Peyer's patch (tissue), 4 donors: ENCODE measurements around the gene TMEM108.

Experiments
- POLR2A ChIP-seq, 2 donors: fragments of 450-650 bp; IDR thresholded peaks; one replicate each; pipeline ENCODE4 v1.5.1; 2017; ENCODE audit warnings: antibody characterized with exemption in 2 of 2, mild to moderate bottlenecking in 2 of 2, moderate library complexity in 2 of 2
- TF ChIP-seq, protein P1 (sequence below), 6 experiments: fragments of 450-650 bp in 4 of 6; fragments of 200-600 bp in 2 of 6; sonication (generic) in 1 of 6; IDR thresholded peaks; one replicate each; pipeline ENCODE4 v1.5.1; 2017 to 2019; ENCODE audit warnings: antibody characterized with exemption in 6 of 6, mild to moderate bottlenecking in 3 of 6, moderate library complexity in 1 of 6

DNA sequence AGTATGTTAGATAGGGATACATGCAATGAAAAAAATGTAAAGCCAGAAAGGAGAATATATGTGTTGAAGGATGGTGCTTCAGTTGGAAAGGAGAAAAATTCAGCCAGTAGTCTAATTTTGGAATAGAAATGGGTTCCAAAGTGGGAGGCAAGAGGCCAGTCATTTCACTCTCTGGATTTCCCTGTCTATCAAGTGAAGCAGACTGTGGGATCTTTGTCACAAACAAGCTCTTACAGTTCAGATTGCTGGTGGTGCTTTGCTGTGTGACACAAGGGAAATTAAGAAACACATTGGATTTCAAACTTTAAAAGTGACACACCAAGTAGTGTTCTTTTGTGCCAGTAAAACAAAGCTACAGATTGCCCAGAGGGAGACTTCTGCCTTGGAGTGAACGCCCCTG lies 279.7 kb downstream of the TMEM108 start:
- no peak for TF ChIP-seq POLR2A (IDR thresholded peaks at IDR 0.05)
- TF ChIP-seq, protein P1, sequence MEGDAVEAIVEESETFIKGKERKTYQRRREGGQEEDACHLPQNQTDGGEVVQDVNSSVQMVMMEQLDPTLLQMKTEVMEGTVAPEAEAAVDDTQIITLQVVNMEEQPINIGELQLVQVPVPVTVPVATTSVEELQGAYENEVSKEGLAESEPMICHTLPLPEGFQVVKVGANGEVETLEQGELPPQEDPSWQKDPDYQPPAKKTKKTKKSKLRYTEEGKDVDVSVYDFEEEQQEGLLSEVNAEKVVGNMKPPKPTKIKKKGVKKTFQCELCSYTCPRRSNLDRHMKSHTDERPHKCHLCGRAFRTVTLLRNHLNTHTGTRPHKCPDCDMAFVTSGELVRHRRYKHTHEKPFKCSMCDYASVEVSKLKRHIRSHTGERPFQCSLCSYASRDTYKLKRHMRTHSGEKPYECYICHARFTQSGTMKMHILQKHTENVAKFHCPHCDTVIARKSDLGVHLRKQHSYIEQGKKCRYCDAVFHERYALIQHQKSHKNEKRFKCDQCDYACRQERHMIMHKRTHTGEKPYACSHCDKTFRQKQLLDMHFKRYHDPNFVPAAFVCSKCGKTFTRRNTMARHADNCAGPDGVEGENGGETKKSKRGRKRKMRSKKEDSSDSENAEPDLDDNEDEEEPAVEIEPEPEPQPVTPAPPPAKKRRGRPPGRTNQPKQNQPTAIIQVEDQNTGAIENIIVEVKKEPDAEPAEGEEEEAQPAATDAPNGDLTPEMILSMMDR (IDR thresholded peaks at IDR 0.05), result no peak
